GM21390 (cell line): Measurements from ENCODE around the gene HCN2.

ENCODE experiments used
- ATAC-seq: cut with Tn5 transposase; IDR thresholded peaks from one replicate; pipeline ENCODE4 v1.9.1; 2021; ENCODE audit not compliant: unreplicated experiment

The HCN2 gene

GRCh38 chr19:589693-590395, at the start of gene HCN2:
TSS of gene HCN2 (plus strand) at chr19:589881. CDS start at chr19:589946, 65 bp downstream.
- no peak for ATAC-seq

GRCh38 chr19:540867-541637, 48.6 kb upstream of the HCN2 start:
- no peak for ATAC-seq

GRCh38 chr19:541699-542098, 48.0 kb upstream of the HCN2 start:
- ATAC-seq = no peak

GRCh38 chr19:542173-542866, 47.4 kb upstream of the HCN2 start:
- ATAC-seq = no peak

- no peak for ATAC-seq
Observed at GRCh38 chr19:543910-544608, 45.6 kb upstream of the HCN2 start, which contains the start of gene GZMM. TSS of gene GZMM (plus strand) at chr19:544053. CDS start at chr19:544072, 19 bp downstream.

- ATAC-seq = no peak
Observed at GRCh38 chr19:547117-547516, 42.6 kb upstream of the HCN2 start.

GRCh38 chr19:547836-548720, 41.6 kb upstream of the HCN2 start:
- no peak for ATAC-seq

GRCh38 chr19:548886-549830, 40.5 kb upstream of the HCN2 start:
- ATAC-seq = no peak

- ATAC-seq = no peak
Observed at GRCh38 chr19:554817-555216, 34.9 kb upstream of the HCN2 start.

GRCh38 chr19:555474-555808, 34.2 kb upstream of the HCN2 start:
- no peak for ATAC-seq

GRCh38 chr19:556611-557382, 32.9 kb upstream of the HCN2 start:
- no peak for ATAC-seq

- no peak for ATAC-seq
Observed at GRCh38 chr19:558770-559439, 30.8 kb upstream of the HCN2 start.

- ATAC-seq = no peak
Observed at GRCh38 chr19:560121-560520, 29.6 kb upstream of the HCN2 start.

- no peak for ATAC-seq
Observed at GRCh38 chr19:566403-566802, 23.3 kb upstream of the HCN2 start.

- ATAC-seq = no peak
Observed at GRCh38 chr19:566844-567243, 22.8 kb upstream of the HCN2 start.

- ATAC-seq = no peak
Observed at GRCh38 chr19:567296-567900, 22.3 kb upstream of the HCN2 start.

- ATAC-seq = no peak
Observed at GRCh38 chr19:570251-570686, 19.4 kb upstream of the HCN2 start.
